Hematopoietic multipotent progenitor cell treated with erythropoietin and hydrocortisone succinate and interleukin-3 and kit ligand, for 15 days (in vitro differentiated cells): Measurements from ENCODE around the gene GRB10.

ENCODE experiments used
- DNase-seq: peaks from one replicate; pipeline ENCODE4 v3.0.0-alpha.2; 2015; ENCODE audit warnings: low spot score

GRB10 gene

GRCh38 chr7:50653126-50653864 is 129.4 kb downstream of the GRB10 start:
- DNase-seq, result no peak

DNA sequence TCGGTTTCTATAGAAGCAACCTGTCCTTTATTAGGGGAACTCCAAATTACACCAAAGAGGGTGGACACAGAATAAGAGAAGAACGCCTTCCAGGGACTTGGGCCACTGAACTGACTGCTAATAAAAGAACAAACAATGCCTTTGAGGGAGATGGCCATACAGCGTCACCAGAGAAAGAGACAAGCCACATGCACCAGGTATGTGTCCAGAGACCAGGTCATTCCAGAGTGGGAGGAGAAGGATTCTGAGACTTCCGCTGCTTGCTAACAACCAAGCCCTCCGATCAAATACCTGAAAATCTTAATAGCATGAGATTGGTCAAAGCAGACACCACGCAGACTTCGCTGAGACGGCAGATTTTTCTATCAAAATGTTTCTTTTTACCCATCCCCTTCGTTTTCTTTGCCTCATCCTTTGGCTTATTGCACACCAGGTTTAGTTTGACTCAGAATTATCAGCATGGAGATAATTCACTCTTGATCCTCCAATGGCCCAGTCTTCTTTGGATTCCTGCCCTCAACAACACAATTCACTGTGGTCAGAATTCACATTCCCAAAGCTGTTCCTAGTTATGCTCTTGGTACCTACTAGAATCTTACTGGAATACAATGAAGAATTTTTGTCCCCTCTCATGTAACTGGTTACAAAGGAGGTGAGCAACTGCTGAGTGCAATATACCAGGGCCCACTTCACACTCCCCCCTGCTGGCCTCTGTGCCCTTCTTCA is 130.1 kb downstream of the GRB10 start:
- no peak for DNase-seq

- no peak for DNase-seq
Observed at GRCh38 chr7:50651271-50651989, 131.3 kb downstream of the GRB10 start.

DNA sequence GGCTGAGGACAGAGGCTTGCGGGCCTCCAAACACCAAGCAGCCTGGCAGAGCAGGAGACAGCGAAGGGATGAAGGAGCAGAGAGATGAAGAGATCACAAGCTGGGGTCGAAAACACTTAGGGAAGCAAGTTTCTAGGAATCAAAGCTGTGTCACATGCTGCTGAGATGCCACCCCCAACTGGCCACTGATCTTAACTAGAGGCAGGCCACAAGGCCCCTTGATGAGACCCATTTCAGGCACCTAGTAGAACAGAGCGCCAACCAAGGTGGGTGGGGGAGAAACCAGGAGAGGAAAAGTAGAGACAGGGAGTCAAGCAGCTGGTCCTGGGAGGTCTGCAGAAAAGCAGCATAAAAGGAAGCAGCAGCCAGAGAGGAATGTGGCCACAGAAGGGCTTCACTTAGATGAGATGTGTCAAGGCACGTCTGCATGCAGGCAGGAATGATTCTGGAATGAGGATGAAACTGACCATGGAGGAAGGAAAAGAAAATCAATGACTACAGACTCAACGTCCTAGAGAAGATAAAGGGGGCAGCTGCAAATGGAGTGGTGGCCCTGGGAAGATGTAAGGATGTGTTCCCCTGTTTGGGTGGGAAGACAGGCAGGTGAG is 132.5 kb downstream of the GRB10 start:
- DNase-seq, result no peak

DNA sequence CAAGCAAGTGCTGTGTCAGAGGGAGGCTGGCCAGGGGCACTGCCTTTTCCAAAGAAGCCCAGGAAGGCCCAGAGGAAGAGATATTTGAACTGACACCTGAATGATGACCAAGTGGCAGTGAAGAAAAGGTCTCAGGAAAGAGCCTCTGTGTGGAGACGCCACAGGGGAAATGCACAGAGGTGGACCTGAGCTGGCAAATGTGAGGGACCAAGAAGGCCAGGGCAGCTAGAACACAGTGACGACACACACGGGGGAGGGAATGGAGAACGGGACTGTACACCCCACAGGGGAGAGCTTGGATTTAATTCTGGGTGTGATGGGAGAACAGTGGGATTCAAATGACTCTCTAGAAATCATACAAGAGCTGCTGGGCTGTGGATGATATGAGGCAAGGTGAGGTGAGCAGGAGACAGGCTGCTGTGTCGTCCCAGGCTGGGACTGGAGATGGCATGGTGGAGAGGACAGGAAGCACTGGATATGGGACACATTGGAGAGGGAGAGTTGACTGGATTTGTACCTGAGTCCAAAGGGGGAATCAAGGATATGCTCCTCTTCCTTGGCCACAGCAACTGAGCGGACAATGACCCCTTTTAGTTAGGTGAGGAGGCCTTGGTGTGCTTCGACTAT is 133.3 kb downstream of the GRB10 start:
- no peak for DNase-seq

GRCh38 chr7:50648570-50649169 is 134.0 kb downstream of the GRB10 start:
- no peak for DNase-seq

DNA sequence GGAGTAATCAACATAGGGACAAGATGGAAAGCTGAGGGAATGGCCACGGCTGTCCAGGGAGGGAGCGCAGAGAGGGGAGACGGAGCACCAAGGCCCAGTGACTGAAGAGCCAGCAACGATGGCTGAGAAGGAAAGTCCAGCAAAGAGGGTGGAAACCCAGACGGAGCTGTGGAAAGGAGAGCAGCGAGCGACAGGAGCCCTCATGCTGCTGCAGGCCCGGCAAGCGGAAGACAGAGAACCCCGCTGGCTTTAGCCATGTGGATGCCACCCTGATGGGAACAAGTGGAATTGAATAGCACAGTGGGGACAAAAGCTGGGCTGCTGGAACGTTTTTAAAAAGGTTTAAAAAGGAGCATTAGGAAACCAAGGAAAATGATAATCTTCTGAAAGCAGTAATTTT is 134.6 kb downstream of the GRB10 start:
- no peak for DNase-seq

GRCh38 chr7:50647286-50647980 is 135.3 kb downstream of the GRB10 start:
- DNase-seq, result no peak

DNA sequence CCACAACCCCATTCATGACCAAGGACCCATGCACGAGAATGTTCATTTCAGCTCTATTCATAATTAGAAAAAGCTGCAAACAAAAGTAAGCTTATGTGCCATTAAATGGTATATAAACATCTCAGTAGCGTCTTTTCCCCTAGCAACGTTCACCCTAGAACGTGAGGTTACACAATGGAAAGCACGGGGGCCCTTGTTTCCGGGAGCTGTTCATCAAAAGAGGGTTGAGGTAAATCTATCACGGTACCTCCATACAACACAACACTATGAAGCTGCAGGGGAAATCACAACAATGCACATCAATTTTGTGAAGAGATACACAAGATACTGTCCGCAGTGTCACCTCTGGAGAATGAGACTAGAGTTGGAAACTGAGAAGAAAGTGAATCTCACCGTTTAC is 136.6 kb downstream of the GRB10 start:
- no peak for DNase-seq

DNA sequence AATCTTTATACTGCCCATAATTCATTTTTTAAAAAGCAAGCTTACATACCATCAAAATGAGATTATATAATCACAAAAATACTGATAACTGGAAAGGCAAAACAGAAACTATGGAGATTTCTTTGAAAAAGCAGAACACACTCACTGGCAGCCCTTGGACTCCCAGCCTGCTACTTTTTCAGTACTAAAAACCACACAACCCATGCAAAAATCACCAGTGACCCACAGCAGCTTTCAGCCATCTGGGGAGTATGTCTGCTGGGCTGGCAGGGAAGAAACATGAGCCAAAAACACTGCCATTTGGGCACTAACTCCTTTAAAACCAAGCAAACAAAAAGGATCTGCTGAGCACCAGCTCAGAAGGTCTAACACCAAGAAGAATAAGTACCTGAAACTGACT is 137.5 kb downstream of the GRB10 start:
- DNase-seq, result no peak

DNA sequence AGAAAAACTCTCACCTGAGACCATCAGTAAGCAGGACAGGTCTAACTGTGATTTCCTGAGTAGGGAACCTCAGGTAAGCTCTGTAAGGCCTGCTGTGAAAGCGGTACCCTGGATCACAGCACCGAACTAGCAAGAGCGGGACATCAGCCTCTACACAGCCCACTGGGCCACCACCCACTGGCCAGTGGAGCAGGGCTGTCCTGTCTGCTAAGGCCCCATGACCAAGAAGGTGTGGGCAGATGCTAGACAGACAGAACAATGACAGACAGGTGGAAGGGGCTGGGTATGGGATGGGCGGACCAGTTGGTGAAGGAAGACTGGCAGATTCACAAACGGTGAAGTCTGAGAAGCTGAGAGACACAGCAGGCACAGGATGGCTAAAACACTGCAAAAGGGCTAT is 138.1 kb downstream of the GRB10 start:
- no peak for DNase-seq

- DNase-seq, result no peak
Observed at GRCh38 chr7:50644114-50644513, 138.6 kb downstream of the GRB10 start.

DNA sequence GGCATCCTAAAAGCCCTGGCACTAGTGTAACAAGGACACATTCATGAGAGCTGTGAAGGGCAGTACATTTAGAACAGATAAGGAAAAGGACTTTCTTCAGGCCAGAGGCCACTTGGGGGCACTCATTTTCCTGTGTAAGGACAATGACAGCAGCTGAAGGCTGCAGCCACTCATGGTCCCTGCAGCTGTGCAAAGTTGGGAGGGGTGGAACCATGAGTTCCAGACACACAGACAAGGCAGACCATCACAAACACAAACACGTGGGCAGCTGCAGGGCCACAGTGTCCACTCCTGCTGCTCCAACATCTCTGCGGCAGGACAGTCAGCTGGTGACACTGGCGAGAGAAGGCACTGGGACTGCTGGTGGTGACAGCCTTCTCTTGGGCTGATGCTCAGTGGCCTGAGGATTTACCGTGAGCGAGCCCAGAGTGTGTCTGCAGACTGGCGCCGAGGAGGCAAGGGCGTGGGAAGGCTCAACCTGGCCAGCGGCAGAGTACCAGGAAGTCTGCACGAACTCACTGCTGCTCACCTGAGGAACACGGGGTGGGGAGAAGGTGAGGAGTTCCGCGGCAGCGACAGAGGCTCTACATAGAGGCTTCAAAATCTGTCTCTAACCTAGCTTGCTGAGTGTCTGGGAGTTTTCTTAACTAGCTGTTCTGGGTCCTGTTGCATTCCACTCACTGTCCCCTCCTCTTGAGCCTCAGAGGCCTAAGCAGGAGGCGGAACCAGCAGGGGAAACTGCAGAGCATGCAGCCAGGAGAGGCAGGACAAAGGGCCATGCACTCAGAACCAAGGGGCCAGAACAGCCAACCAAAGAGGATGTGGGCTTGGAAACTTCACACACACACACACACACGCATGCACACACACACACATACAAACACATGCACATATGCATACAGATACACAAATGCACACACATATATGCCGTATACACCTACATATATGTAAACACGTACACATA is 141.0 kb downstream of the GRB10 start:
- DNase-seq, result no peak

- DNase-seq, result no peak
Observed at GRCh38 chr7:50640779-50641178, 141.9 kb downstream of the GRB10 start.

GRCh38 chr7:50640256-50640655 is 142.4 kb downstream of the GRB10 start:
- no peak for DNase-seq

DNA sequence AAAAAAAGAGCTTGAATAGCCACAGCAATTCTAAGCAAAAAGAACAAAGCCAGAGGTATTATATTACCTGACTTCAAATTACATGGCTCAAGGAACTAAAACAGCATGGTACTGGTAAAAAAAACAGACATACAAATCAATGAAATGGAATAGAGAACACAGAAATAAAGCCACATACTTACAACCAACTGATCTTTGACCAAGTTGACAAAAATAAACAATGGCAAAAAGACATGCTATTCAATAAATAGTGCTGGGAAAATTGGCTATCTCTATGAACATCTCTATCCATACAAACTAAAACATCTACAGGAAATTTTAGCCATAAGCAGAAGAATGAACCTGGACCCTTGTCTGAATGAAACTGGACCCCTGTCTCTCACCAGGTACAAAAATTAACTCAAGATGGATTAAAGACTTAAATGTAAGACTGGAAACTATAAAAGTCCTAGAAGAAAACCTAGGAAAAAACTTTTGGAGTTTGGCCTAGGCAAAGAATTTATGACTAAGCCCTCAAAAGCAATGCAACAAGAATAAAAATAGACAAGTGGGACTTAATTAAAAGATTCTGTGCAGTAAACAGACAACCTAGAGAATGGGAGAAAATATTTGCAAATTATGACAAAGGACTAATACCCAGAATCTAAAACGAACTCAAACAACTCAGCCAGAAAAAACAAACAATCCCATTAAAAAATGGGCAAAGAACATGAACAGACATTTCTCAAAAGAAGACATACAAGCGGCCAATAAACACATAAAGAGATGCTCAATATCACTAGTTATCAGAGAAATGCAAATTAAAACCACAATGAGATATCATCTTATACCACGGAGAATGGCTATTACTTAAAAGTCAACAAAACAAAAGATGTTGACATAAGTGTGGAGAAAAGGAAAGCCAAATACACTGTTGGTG is 144.7 kb downstream of the GRB10 start:
- no peak for DNase-seq

DNA sequence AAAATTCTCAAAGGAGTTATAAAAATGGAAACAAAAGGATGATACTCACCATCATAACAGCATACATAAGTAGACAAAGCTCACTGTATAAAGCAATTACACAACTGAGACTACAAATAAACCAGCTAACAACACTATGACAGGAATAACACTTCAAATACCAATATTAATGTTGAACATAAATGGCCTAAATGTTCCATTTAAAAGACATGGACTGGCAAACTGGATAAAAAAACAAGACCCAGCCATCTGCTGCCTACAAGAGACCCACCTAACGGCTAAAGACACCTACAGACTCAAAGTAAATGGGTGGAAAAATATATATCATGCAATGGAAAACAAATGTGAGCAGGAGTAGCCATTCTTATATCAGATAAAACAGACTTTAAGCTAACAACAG is 148.3 kb downstream of the GRB10 start:
- DNase-seq, result no peak

DNA sequence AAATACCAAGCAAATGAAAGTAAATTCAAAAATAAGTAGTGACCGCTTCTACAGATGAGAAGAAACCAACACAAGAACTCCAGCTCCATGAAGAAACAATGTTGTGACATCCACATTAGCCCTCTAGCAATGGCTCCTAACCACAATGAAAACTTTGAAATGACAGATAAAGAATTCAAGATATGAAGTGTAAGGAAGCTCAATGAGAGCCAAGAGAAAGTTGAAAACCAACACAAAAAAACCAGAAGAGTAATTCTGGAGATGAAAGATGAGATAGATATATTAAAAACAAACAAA is 149.3 kb downstream of the GRB10 start:
- DNase-seq, result no peak
